Measurements from ENCODE around the gene FDCSP. TPM values are rescaled to one million over a fixed set of nuclear protein-coding genes. Genes with fewer than 3 reads are reported as not detected.

The FDCSP gene
- total and polyA plus RNA-seq, 2 of the 13 experiments (the other 11 are each of a cell fraction or from before 2014, with no cell fraction given): not detected

GRCh38 chr4:70192895-70193294 is 33.0 kb upstream of the FDCSP start:
- Histone ChIP-seq H3K9ac (ENCODE audit: insufficient read depth, low read depth, low read length) (no peak overlapping the region), H3K4me2 (ENCODE audit: low read depth, low read length) (no peak overlapping the region), H2AFZ (ENCODE audit: low read length) (no peak overlapping the region), H4K20me1 (ENCODE audit: insufficient read depth, low read length) (no peaks in the 10 kb centered on the region), H3K4me1 (ENCODE audit: insufficient read depth, low read length) (peaks cover 46% of the 10 kb centered on the region), H3K27ac (ENCODE audit: extremely low read length, insufficient read depth, low read length) (no peak overlapping the region), H3K9me3 (ENCODE audit: low read length) (peaks cover 10% of the 10 kb centered on the region; the same call in 1 of the 2 replicates), H3K36me3 (replicated peaks in 1 of 2; ENCODE audit: control insufficient read depth in 1 of 2, insufficient read depth in 2 of 2, low read length in 2 of 2) (no peaks in the 10 kb centered on the region), H3K27me3 (ENCODE audit: control insufficient read depth in 1 of 2, insufficient read depth in 2 of 2, low read length in 2 of 2) (no peaks in the 10 kb centered on the region), H3K4me3 (replicated peaks in 1 of 3; ENCODE audit: insufficient read depth in 1 of 3, low read depth in 2 of 3, low read length in 3 of 3) (no peak overlapping the region), H3K79me2 (ENCODE audit: insufficient read depth, low read length) (no peaks in the 10 kb centered on the region)
- BruUV-seq (replicated peaks): no TSS peak
- intact Hi-C loops (cut with micrococcal nuclease; ENCODE audit: unreplicated experiment): no loop called here
- peak; percentile 21 for DNase-seq (ENCODE audit: low spot score)
- CTCF ChIA-PET (ENCODE audit: low intra/inter-chr PET ratio, low total read pairs): no interaction called here
- peak; percentile 34; the same call in 1 of the 3 replicates for ATAC-seq
- 97% methylated on average over 2 of the region's 2 CpGs for WGBS (ENCODE audit: low lambda C conversion rate)
- FAIRE-seq: no peak
- POLR2A ChIA-PET: no interaction called here
- in situ Hi-C loops (cut with HindIII; ENCODE audit: extremely low pct_ligation_motif_present, low pct_unique_long_range_greater_than_20kb): no loop called here
- TF ChIP-seq THRA (CRISPR knock-in tag; IDR thresholded peaks at IDR 0.05; ENCODE audit: borderline replicate concordance): peak; percentile 61; the same call in 1 of the 2 replicates
- no peak for TF ChIP-seq CREB1 (IDR thresholded peaks at IDR 0.05)
- TF ChIP-seq CREB1 (CRISPR knock-in tag; IDR thresholded peaks at IDR 0.05): peak; percentile 58
- no peak for TF ChIP-seq ZNF484 (CRISPR knock-in tag; IDR thresholded peaks at IDR 0.05; ENCODE audit: borderline replicate concordance, low read depth)
- peak; percentile 90 for TF ChIP-seq ISL2 (CRISPR knock-in tag; IDR thresholded peaks at IDR 0.05)
- no peak for TF ChIP-seq HDAC6 (IDR thresholded peaks at IDR 0.05; ENCODE audit: low read depth, low read length)
- peak; percentile 97 for TF ChIP-seq FOXA3 (CRISPR knock-in tag; IDR thresholded peaks at IDR 0.05)
- TF ChIP-seq ELF3 (CRISPR knock-in tag; IDR thresholded peaks at IDR 0.05): peak; percentile 46; the same call in 1 of the 2 replicates
- TF ChIP-seq GATAD2A (CRISPR knock-in tag; IDR thresholded peaks at IDR 0.05): peak; percentile 89
- TF ChIP-seq, protein P1, sequence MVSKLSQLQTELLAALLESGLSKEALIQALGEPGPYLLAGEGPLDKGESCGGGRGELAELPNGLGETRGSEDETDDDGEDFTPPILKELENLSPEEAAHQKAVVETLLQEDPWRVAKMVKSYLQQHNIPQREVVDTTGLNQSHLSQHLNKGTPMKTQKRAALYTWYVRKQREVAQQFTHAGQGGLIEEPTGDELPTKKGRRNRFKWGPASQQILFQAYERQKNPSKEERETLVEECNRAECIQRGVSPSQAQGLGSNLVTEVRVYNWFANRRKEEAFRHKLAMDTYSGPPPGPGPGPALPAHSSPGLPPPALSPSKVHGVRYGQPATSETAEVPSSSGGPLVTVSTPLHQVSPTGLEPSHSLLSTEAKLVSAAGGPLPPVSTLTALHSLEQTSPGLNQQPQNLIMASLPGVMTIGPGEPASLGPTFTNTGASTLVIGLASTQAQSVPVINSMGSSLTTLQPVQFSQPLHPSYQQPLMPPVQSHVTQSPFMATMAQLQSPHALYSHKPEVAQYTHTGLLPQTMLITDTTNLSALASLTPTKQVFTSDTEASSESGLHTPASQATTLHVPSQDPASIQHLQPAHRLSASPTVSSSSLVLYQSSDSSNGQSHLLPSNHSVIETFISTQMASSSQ (IDR thresholded peaks at IDR 0.05; ENCODE audit: low read depth): 0 out of 2 replicates have a peak, but pooled peaks have one; percentile 12
- TF ChIP-seq, protein P1 (CRISPR knock-in tag; IDR thresholded peaks at IDR 0.05; ENCODE audit: borderline replicate concordance): no peak
- TF ChIP-seq BCL6 (CRISPR knock-in tag; IDR thresholded peaks at IDR 0.05): peak; percentile 73
- no peak for TF ChIP-seq ZNF251 (CRISPR knock-in tag; IDR thresholded peaks at IDR 0.05)
- TF ChIP-seq FOXJ3 (CRISPR knock-in tag; IDR thresholded peaks at IDR 0.05; ENCODE audit: borderline replicate concordance): peak; percentile 54; the same call in 1 of the 2 replicates
- no peak for TF ChIP-seq NFRKB (IDR thresholded peaks at IDR 0.05)
- TF ChIP-seq FOXP1 (IDR thresholded peaks at IDR 0.05): no peak
- peak; percentile 60 for TF ChIP-seq FOXP1 (CRISPR knock-in tag; IDR thresholded peaks at IDR 0.05)
- TF ChIP-seq KLF15 (CRISPR knock-in tag; IDR thresholded peaks at IDR 0.05; ENCODE audit: borderline replicate concordance): no peak
- no peak for TF ChIP-seq ZSCAN12 (CRISPR knock-in tag; IDR thresholded peaks at IDR 0.05)
- 0 out of 2 replicates have a peak, but pooled peaks have one; percentile 42 for TF ChIP-seq MIXL1 (CRISPR knock-in tag; IDR thresholded peaks at IDR 0.05)
- peak in 1 of 2 experiments; percentile 94; a peak in 2 of 4 replicates for TF ChIP-seq ATF4 (CRISPR knock-in tag; IDR thresholded peaks at IDR 0.05)
- TF ChIP-seq HNF4A (CRISPR knock-in tag; IDR thresholded peaks at IDR 0.05): peak; percentile 20; the same call in 1 of the 2 replicates
- TF ChIP-seq TCF7 (IDR thresholded peaks at IDR 0.05; ENCODE audit: low read depth): peak; percentile 72

Measured in HepG2 (cell line).